Middle frontal gyrus (tissue), 1 donor: Measurements from ENCODE around the gene APRT.
"Not testable (repeated sequence)": the region's sequence is repeated elsewhere in the genome, so short reads cannot be mapped to it uniquely, and the experiment has no call there.

Source experiments
- DNase-seq: peaks from one replicate; pipeline ENCODE4 v3.0.0-alpha.2; 2015; ENCODE audit warnings: low spot score; ENCODE audit errors: extremely low spot score

Gene APRT

DNA sequence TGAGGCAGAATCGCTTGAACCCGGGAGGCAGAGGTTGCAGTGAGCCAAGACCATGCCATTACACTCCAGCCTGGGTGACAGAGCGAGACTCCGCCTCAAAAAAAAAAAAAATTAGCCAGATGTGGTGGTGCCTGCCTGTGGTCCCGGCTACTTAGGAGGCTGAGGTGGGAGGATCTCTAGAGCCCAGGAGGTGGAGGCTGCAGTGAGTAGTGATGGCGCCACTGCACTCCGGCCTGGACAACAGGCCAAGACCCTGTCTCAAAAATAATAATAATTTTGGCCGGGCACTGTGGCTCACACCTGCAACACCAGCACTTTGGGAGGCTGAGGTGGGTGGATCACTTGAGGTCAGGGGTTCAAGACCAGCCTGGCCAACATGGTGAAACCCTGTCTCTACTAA is 23.0 kb downstream of the APRT start:
- not testable (repeated sequence) for DNase-seq

DNA sequence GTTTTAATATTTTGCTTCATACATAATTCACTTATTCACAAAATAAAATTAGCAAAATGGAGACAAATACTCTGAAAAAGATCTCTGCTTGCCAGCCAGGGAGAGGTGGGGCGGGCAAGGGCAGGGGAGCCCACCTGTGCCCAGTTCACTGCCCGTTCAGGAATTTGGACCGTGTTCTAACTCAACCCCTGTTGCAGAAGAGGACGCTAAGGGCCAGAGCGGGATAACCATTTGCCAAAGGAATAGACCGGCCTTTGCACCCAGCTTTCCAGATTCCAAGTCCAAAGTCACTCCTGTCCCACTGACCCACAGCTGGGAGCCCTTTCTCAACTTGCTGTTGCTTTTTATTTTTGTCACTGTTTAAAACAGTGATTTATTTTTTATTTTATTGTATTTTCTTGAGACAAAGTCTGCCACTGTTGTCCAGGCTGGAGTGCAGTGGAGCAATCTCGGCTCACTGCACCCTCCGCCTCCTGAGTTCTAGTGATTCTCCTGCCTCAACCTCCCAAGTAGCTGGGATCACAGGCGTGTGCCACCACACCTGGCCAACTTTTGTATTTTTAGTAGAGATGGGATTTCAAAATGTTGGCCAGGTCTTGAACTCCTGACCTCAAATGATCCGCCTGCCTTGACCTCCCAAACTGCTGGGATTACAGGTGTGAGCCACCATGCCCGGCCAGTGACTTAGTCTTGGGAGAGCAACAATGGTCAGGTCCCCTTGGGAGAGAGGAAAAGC is 24.0 kb downstream of the APRT start:
- DNase-seq = no peak

DNA sequence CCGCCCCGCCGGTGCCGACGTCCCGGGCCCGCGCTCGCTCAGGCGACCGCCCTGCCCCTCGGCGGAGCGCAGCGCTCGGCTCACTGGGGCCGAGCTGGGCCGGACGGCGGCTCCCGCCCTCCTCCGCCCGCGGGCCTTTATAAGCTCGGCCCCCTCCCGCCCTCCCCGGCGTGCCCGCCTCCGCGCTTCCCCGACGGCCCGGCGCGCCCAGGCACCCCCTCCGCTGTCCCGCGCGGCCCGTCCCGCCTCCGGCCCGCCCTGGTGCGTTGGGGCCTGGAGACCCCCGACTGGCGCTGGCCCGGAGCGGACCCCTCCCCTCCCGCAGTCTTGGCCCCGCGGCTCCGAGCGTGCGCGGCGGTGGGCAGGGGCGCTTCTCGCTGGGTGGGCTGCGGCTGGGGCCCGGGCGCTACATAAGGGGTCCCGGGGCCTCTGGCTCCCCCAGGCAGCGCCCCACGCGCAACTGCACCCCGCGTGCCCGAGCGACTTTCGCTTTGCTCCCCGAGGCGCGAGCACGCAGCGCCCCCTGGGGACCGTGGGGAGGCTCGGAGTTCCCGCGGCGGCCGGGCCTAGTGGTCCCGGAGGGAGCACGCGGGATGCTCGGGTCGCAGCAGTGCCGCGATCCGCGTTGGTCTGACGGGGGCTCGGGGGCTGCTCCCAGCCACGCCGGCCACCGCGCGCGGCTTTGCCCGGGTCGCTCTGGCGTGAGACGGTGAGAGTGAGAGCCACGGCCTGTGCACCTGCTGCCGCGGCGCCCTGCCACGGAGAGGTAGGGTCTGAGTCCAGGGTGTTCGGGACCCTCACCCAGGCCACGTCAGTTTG is 26.4 kb downstream of the APRT start, which contains the start of gene PIEZO1:
Gene PIEZO1 (minus strand): TSS at position 115 of the 819 bp plus-strand sequence. CDS start 256 bp downstream, outside the sequence.
- DNase-seq = peak; percentile 50

DNA sequence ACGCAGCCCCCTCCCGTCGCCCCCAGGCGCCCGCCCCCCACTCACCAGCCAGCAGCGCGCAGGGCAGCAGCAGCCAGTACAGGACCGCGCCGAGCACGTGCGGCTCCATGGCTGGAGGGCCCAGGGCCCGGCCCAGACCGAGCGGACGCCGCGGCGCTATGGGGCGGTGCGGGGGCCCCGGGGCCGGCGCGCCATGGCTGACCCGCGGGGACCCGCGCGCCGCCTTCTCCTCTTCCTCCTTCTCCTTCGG is 26.9 kb downstream of the APRT start:
- DNase-seq = no peak

DNA sequence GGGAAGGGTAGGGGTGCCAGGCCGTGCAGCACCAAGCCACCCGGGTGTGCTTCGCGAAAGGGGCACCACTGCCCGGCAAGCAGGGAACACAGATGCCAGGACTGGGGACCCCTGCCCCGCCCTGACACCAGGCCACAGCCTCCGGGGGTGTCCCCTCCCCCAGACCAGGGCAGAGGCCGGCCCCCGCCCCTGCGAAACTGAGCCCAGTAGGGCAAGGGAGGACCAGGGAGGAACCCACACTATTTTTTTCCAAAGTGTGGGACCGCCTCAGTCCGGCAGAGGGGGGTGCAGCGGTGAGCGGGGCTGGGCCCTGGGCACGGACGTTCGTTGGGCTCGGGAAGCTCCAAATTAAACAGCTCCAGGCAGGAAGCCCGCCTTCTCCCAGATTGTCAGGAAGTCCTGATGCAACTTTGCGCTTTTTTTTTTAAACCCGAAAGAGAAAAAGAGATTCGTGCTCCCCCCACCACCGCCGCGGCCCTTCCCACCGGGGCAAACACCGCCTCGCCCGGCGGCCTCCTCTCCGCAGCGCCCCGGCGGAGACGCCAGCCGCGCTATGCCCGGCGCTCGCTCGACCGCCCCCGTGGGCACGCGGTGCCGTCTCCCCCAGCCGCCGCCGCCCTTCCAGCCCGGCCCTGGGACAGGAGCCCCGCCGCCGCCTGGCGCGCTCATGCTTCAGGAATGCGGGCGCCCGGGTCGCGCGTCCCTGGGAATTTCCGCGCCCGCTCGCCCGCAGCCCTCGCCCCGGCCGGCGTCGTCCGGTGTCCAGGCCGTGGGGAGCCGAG is 27.5 kb downstream of the APRT start:
- no peak for DNase-seq

DNA sequence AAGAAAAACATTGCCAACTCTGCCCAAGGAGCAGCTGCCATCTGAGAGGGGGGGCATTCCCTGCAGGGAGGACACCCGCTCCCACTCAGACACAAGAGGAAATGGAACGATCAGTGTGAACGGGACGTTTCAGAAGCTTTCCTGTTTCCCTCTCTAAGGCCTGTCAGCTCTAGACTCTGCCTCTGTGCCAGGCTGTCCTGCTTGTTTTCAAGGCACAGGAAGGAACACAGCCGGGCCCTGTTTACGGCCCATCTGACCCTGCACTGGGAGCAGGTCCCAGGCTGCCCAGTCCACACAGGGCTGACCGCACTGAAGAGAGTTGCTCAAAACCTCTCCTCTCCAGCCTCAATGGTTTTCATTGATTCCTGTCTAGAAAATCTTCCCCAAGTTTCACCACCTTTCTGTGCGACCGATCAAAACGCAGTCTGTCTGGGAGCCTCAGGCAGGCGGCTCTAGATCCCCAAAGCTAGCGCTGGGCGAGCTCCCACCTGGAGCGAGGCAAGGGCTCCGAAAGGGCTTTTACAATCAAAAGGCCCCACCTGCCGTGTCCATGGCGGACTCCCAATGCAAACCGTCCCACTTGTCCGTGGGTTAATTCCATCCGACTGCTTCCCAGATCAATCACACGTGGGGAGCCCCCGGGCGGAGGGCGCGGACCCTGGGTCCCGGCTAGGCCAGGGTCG is 28.2 kb downstream of the APRT start:
- DNase-seq = no peak

DNA sequence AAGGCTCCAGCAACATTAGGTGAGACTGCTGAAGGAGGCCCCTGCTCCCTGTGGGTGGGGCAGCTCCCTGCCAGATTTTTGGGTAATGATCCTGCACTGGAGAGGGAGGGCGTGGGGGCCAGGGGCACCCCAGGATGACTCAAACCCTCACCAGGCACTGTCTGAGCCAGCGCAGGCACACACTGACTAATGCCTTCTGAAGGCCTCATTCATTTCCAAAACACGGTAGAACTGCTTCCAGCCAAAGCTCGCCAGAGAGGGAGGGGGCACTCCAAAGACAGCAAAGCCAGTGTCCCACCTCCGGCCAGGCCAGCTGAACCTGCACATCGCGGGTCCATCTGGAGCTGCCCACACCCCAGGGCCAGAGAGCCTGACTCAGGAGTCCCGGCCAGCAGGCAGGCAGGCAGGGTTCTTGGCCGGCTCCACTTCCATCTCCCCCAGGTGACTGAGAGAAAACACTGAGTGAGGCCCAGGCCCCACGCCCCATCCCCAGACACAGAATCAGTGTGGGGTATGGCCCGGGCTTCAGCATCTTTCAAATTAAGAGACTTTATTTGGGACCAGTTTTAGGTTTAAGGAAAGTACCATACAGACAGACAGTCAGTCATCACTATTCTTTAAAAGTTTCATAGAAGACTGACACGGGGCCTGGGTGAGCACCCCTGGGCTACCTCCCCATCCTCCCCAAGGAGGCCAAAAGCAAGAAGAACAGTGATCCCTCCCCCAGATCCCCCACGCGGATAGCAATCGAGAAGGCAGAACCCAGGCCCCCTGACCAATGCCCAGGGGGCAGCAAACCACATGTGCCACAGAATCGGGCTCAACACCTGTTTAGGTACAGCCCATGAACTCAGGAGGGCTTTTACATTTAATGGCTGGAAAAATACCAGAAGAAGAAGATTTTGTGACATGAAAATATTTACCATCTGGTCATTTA is 29.0 kb downstream of the APRT start:
- DNase-seq = no peak

DNA sequence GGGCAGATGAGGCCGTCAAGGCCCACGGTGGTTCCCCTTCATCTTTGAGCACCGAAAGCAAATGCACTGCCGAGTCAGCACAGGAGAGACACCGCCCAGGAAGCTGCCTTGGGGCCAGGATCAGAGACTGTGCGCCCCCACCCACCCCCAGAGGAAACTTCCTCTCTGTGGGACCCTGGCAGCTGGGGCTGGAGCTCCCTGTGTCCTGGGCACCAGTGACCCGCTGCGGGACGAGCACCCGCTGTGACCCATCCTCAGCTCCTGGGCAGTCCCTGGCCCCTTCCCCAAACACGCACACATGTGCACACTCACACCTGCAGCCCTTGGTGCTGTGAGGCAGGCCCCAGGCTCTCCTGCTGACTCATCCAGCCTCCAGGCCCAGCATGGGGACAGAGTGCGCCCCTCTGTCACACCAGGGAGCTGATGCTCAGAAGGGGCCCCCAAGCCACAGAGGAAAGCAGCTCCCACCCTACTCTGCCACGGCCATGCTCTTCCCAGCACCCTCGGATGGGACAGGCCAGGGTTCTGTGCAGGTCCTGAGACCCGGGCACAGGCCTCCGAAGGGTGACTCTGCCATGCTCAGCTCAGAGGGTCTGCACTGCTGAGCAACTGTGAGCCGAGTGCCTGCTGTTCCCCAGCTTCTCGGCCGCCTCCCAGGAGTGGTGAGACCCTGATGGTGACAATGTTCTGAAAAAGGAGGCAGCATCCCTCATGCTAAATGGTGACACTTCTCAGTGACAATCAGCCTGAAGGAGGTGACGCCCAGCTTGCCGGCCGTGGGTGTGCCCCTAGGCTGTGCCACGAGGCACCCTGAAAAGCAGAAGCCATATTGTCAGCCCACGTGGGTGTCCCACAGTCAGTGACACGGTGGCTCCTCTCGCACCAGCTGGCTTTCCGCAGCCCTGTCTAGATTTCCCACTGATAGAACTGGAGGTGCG is 30.3 kb downstream of the APRT start:
- DNase-seq = no peak

DNA sequence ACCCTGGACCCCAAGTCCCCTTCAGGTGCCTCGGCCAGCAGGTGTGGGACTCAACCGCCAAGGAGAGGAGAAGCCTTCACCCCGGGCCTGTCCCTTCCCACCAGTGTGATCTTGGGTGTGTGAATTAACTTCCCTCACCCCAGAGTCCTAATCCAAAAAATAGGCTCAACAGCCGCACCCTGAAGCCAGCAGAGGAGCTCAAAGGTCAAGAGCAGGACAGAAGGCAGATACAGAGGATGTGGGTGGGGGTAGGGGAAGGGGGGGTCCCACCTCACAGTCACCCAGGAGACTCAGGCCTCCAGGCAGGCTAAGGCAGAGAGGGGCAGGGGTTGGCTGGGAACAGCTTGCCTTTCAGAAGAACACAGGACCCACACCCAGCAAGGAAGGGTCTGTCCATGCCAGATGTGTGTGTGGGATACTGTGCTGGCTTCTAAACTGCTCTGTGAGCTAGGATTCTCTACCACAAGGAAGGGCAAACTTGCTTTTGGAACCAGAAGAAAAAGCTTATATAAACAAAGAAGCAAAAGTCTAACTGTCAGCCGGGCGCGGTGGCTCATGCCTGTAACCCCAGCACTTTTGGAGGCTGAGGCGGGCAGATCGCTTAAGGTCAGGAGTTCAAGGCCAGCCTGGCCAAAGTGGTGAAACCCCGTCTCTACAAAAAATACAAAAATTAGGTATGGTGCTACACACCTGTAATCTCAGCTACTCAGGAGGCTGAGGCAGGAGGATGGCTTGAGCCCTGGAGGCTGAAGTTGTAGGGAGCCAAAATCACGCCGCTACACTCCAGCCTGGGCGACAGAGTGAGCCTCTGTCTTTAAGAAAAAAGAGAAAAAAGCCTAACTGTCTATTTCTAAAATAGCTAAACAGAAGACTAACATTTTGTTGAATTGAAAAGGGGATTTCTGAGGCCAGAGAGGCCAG is 31.3 kb downstream of the APRT start:
- no peak for DNase-seq

DNA sequence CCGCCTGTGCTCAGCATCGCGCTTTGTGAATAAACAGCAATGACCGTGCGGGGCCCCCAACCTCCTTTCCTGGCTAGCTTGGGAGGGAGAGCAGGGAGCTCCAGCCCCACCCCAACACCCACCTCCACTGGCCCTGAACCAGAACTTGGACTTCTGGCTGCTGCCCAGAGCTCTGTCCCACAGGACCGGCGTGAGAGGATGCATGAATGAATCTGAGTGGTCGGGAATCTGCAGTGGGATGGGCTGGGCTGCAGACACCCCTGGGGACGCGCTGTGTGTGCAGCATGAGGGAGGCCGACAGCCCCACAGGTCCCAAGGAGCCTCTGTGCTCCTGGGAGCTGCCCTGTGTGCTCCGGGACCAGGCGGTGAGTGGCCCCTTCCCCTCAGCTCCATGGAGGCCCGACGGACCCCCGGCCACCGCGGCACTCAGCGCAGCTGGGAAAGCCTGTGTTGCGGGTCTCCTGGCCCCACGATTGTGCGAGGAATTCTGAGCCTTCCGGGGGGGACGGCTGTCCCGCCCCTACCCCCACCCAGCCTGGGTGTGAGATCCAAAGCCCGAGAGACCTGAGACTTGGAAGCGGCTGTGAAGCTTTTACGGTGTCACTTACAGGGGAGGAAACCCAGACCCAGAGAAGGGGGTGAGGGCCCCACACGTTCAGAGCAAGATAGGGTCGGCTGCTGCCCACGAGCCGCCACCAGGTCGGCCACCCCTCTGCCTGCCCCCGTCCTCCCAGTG is 32.2 kb downstream of the APRT start:
- DNase-seq = no peak

DNA sequence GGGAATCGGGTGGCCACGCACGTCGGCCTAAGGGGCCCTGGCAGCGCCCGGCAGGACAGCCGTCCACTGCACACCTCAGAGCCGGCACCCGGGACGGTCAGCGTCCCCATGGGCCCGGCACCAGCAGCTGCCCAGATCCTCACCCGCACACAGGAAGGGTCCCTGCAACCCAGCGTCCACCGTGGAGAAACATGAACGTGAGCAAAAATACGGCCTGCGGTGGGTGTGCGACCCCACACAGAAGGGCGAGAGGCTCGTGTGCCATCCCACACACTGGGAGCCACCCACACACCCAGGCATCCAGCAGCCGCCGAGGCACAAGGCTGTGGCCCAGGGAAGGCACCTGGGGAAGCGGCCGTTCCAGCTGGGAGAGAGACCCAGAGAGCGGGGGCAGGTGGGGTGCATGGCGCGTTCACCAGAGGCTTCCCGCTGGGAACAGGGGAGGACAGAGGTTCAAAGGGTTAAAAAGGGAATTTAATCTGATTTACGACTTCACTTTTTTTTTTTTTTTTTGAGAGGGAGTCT is 33.1 kb downstream of the APRT start:
- DNase-seq = no peak

DNA sequence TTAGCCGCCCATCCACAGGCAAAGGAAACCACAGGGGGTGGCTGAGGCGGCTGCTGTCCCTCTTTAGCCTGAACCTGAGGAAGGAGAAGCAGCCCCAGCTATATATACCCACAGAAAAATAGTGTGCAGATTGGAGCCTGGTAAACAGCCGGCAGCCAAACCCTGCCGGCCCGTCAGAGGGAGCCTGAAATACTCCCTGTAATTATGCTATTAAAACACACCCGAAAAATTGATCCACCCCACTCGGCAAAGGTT is 33.5 kb downstream of the APRT start:
- no peak for DNase-seq

DNA sequence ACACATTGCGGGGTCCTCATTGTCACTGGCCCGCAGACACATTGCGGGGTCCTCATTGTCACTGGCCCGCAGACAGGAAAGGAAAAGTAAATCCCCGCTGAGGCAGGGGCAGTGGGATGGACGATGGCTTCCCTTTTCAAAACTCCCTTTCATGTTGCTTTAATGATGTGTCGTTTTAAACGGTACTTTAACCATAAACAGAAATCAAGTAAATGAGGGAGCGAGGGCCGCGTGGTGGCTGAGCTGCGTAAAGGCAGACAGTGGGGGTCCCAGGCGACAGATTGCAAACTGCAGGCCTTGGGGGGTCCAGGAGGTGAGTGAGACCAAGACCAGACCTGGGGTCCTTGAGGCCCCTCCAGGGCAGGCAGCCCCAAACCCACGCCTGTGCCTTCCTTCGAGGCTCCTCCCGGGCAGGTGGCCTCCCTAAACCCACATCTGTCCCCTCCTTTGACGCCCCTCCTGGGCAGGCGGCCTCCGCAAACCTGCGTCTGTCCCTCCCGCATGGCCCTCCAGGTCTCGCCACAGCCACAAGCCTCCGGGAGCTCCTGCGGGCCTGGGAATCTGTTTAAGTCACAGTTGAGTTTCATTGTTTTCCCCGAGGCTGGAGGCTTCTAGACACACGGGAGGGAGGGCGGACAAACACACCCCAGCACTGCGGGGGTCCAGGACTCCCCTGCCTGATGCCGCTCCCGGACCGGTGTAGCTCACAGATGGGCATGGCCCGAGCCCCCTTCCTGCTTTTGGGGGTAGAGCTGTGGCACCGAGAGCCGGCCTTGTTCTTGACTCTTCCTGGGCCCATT is 34.1 kb downstream of the APRT start:
- DNase-seq = no peak

DNA sequence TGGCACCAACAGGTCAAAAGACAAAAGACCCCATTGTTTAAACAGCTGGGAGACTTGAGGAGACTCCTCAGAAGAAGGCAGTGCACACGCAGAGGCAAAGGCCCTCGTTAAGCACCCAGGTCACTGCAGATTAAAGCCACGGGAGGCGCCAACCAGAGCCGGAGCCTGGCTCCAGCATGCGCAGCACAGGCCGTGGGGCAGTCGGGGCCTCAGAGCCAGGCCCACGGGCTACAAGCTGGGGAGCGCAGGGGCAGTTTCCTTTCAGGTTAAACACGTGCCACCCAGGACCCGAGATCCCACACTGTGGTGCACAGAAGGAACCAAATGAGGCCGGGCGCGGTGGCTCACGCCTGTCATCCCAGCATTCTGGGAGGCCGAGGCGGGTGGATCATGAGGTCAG is 35.9 kb downstream of the APRT start:
- no peak for DNase-seq

DNA sequence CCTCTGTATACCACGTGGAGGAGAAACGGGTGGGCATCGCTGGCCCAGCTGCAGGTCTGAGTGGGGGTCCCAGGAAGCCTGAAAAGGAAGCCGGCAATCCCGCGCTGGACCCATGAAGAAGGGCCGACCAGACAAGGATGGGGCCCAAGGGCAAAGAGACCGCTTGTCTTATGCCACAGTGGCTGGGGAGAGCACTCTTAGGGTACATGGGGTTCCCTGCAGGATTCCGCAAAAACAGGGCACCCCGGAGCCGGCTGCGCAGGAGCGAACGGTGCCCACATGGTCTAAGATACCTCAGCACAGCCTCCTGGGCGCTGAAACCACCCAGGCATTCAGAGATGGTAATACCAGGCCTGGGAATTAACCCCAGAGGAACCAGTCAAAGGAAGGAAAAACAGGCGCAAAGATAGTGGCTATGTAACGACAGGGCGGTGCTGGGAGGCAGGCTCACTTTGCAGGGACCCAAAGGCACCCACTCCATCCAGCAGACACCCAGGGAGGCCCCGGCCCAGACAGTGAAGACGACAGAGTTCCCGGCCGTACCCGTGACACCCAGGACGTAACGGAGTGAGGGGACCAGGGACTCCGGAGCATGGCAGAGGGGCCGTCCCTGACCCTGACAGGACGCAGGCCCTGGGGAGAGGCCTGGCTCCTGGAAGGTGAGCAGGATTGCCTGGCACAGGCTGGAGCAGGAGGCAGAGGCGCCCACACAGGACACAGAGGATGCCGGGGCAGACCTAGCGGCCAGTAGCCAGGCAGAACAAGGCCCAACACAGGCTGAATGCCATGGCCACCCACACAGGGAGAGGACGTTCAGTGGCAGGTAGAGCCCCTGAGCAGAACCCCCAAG is 37.0 kb downstream of the APRT start:
- DNase-seq = no peak

DNA sequence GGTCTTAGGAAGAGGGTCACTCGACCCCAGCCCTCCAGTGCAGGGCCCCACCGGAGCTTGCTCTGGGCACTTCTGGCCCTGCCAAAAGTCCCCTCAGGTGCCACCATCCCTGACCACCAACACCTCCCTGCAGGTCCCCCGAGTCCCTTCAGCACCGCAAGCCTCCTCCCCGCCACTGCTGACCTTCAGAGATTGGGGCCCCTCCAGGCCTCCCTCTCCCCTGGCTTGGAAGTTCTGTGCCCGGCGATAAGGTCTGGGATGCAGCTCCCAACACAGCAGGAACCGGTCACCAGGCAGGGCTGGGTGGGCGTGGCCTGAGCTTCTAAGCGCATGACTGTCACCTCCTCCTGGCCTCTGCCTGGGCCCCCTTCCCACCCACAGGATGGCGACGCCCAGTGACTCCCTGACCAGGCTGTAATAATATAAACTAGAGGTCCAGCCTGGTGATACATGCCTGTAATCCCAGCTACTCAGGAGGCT is 37.9 kb downstream of the APRT start:
- DNase-seq = no peak
